K562 (cell line): ENCODE measurements around the gene ACOT13. TPM values are rescaled to one million over a fixed set of nuclear protein-coding genes. Genes with fewer than 3 reads are reported as not detected.

Experiments
- BRF1 ChIP-seq: IDR thresholded peaks from 3 replicates; pipeline ENCODE4 v1.6.1; 2011; ENCODE audit warnings: borderline replicate concordance, mild to moderate bottlenecking; ENCODE audit not compliant: insufficient read length; ENCODE audit errors: extremely low read depth
- CHD1 ChIP-seq: fragments of 200-600 bp; sonication (generic); IDR thresholded peaks from one replicate; pipeline ENCODE4 v1.6.1; 2012; ENCODE audit warnings: mild to moderate bottlenecking, moderate library complexity, low read length, inconsistent platforms
- ERF ChIP-seq: fragments of 450-650 bp; formaldehyde crosslinking; IDR thresholded peaks from 2 replicates; pipeline ENCODE4 v1.4.0; 2020; ENCODE audit warnings: mild to moderate bottlenecking, mixed read lengths
- FOXP1 ChIP-seq: sonication (generic); formaldehyde crosslinking; IDR thresholded peaks from 2 replicates; pipeline ENCODE4 v1.8.0; 2022; ENCODE audit warnings: mild to moderate bottlenecking, missing genetic modification reagents
- GATAD2B ChIP-seq: fragments of 450-650 bp; IDR thresholded peaks from 2 replicates; pipeline ENCODE4 v1.6.1; 2017; ENCODE audit warnings: mild to moderate bottlenecking, borderline replicate concordance
- JUN ChIP-seq, 2 experiments: sonication (generic) in 1 of 2; formaldehyde crosslinking in 1 of 2; IDR thresholded peaks; 2 replicates each; pipeline versions ENCODE4 v1.6.1 to v1.8.0; 2012 to 2022; ENCODE audit warnings: borderline replicate concordance in 2 of 2, mild to moderate bottlenecking in 2 of 2, improper control_type of control experiment in 1 of 2, low read depth in 1 of 2, low read length in 1 of 2, missing genetic modification reagents in 1 of 2
- MTA2 ChIP-seq: fragments of 450-650 bp; IDR thresholded peaks from 2 replicates; pipeline ENCODE4 v1.6.1; 2016; ENCODE audit warnings: low read depth
- MTF1 ChIP-seq: fragments of 250-450 bp; sonication (Bioruptor Pico); IDR thresholded peaks from 2 replicates; pipeline ENCODE4 v1.9.0; 2021; ENCODE audit warnings: moderate library complexity, mild to moderate bottlenecking, inconsistent platforms, borderline replicate concordance
- MYBL2 ChIP-seq, 2 experiments: fragments of 450-650 bp in 1 of 2; sonication (generic) in 1 of 2; formaldehyde crosslinking in 1 of 2; IDR thresholded peaks; 2 replicates each; pipeline versions ENCODE4 v1.6.1 to v1.8.1; 2017 to 2022; ENCODE audit warnings: borderline replicate concordance in 1 of 2, inconsistent platforms in 1 of 2, low read depth in 1 of 2, mild to moderate bottlenecking in 1 of 2, missing genetic modification reagents in 1 of 2, moderate library complexity in 1 of 2
- NR4A1 ChIP-seq, 2 experiments: fragments of 250-450 bp in 1 of 2; fragments of 450-650 bp in 1 of 2; sonication (Bioruptor Pico) in 1 of 2; IDR thresholded peaks; 2 replicates each; pipeline versions ENCODE4 v1.4.0 to v1.6.1; 2016 to 2020; ENCODE audit warnings: mild to moderate bottlenecking in 2 of 2, missing compliant biosample characterization in 1 of 2, missing genetic modification characterization in 1 of 2, moderate library complexity in 1 of 2
- POU5F1 ChIP-seq: fragments of 150-350 bp; IDR thresholded peaks from 2 replicates; pipeline ENCODE4 v1.6.1; 2014; ENCODE audit warnings: borderline replicate concordance, low read length, low read depth, mild to moderate bottlenecking; ENCODE audit not compliant: partially characterized antibody
- TGIF2 ChIP-seq: sonication (generic); formaldehyde crosslinking; IDR thresholded peaks from 2 replicates; pipeline ENCODE4 v1.8.1; 2022; ENCODE audit warnings: mild to moderate bottlenecking, missing genetic modification reagents, moderate library complexity
- ZFPM2 ChIP-seq: fragments of 250-450 bp; sonication (Bioruptor Pico); IDR thresholded peaks from 2 replicates; pipeline ENCODE4 v1.5.1; 2022; ENCODE audit warnings: mild to moderate bottlenecking
- ZNF134 ChIP-seq: fragments of 250-450 bp; sonication (Bioruptor Pico); conservative IDR thresholded peaks from 2 replicates; pipeline ENCODE4 v1.4.0; 2020
- ZNF239 ChIP-seq: fragments of 250-450 bp; sonication (Bioruptor Pico); IDR thresholded peaks from 2 replicates; pipeline ENCODE4 v1.4.0; 2020; ENCODE audit warnings: mild to moderate bottlenecking
- ZNF583 ChIP-seq: fragments of 250-450 bp; sonication (Bioruptor Pico); IDR thresholded peaks from 2 replicates; pipeline ENCODE4 v1.4.0; 2020
- ZNF785 ChIP-seq: fragments of 250-450 bp; sonication (Bioruptor Pico); IDR thresholded peaks from 2 replicates; pipeline ENCODE4 v1.4.0; 2020; ENCODE audit warnings: mild to moderate bottlenecking
- polyA plus RNA-seq, 8 experiments: library from polyadenylated mRNA; depleted of rRNA in 4 of 8; stranded (reverse) in 5 of 8; unstranded in 3 of 8; fragments of >200 nt; fragmentation: Nextera tagmentation in 2 of 8; fragmentation: Illumina TruSeq in 1 of 8; extraction: Ambion mirVana in 2 of 8; extraction: Trizol in 1 of 8; gene quantifications; 2 replicates each; pipeline versions ENCODE4 v1.2.1 to v1.2.3, GENCODE V29; 2011 to 2014; ENCODE audit warnings: inconsistent platforms in 1 of 8, missing spikeins in 1 of 8
- total RNA-seq, 7 experiments: library from RNA; depleted of rRNA in 6 of 7; stranded (reverse); fragments of >200 nt in 6 of 7; fragmentation: Illumina TruSeq in 2 of 7; extraction: Trizol in 2 of 7; gene quantifications; 2 replicates each; pipeline versions ENCODE4 v1.2.1 to v1.2.3, GENCODE V29; 2011 to 2021; ENCODE audit warnings: low replicate concordance in 1 of 7
- TF ChIP-seq, protein P1 (sequence below), 2 experiments: IDR thresholded peaks in 1 of 2; conservative IDR thresholded peaks in 1 of 2; 2 replicates each; pipeline ENCODE4 v1.6.1; 2016; ENCODE audit warnings: low read depth in 2 of 2, mild to moderate bottlenecking in 1 of 2, missing compliant biosample characterization in 1 of 2, missing genetic modification characterization in 1 of 2, moderate library complexity in 1 of 2
- TF ChIP-seq, protein P2 (sequence below): fragments of 450-650 bp; IDR thresholded peaks from one replicate; pipeline ENCODE4 v1.6.1; 2018; ENCODE audit warnings: mild to moderate bottlenecking, moderate library complexity; ENCODE audit not compliant: partially characterized antibody
- TF ChIP-seq, protein P3 (sequence below): IDR thresholded peaks from 2 replicates; pipeline ENCODE4 v1.6.1; 2016; ENCODE audit warnings: missing genetic modification characterization, missing compliant biosample characterization

The ACOT13 gene
- total and polyA plus RNA-seq, 9 of the 15 experiments (the other 6 are each of a cell fraction or from before 2014, with no cell fraction given): 14.1 to 129 (median 65.7) TPM

DNA sequence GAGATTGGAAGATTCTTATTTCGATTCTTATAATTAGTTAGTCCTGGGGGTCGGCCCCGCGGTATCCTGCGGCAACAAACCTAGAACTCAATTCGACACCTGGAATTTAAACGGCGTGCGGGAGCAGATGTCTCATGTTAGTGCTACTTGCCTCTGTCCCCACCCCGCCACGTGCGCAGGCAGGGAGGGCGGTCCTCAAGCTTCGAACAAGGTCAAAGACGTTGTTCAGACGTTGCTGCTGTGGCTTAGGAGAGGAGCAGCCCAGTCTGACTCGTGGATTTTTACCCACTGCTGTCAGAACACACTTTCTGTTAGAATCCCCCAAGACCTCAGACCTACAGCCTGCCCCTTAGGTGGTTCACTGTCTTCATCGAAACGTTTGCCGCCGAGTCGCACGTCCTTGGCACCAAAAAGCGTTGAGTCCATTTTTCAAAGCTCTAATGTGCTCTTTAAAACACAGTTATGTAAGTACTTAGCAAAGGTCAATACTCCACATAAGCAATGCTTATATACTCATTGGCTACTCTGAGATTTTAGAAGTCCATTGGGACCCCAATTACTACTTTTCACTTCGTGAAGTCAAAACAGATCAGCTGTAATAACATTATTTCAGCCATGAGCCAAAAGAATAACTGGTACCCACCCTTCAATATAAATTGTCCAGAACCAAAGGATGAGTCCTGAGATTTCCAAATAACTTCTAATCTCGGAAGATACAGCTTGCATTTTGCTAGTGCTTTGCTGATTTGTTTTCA lies 54.8 kb downstream of the ACOT13 start (continued):
- TF ChIP-seq JUN (IDR thresholded peaks at IDR 0.05; ENCODE audit: borderline replicate concordance, low read depth, low read length): peak; percentile 53; the same call in 1 of the 2 replicates
- peak; percentile 98 for TF ChIP-seq JUN (CRISPR knock-in tag; IDR thresholded peaks at IDR 0.05; ENCODE audit: borderline replicate concordance)
- TF ChIP-seq, protein P1, sequence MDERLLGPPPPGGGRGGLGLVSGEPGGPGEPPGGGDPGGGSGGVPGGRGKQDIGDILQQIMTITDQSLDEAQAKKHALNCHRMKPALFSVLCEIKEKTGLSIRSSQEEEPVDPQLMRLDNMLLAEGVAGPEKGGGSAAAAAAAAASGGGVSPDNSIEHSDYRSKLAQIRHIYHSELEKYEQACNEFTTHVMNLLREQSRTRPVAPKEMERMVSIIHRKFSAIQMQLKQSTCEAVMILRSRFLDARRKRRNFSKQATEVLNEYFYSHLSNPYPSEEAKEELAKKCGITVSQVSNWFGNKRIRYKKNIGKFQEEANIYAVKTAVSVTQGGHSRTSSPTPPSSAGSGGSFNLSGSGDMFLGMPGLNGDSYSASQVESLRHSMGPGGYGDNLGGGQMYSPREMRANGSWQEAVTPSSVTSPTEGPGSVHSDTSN (CRISPR knock-in tag; IDR thresholded peaks at IDR 0.05; ENCODE audit: low read depth): no peak
- TF ChIP-seq, protein P1 (tag; conservative IDR thresholded peaks at IDR 0.05; ENCODE audit: low read depth): no peak
- peak; percentile 81 for TF ChIP-seq NR4A1 (CRISPR knock-in tag; IDR thresholded peaks at IDR 0.05)
- TF ChIP-seq NR4A1 (tag; IDR thresholded peaks at IDR 0.05): peak; percentile 92; the same call in 1 of the 2 replicates
- TF ChIP-seq ZNF239 (CRISPR knock-in tag): peak; percentile 49; the same call in 1 of the 2 replicates
- TF ChIP-seq, protein P2, sequence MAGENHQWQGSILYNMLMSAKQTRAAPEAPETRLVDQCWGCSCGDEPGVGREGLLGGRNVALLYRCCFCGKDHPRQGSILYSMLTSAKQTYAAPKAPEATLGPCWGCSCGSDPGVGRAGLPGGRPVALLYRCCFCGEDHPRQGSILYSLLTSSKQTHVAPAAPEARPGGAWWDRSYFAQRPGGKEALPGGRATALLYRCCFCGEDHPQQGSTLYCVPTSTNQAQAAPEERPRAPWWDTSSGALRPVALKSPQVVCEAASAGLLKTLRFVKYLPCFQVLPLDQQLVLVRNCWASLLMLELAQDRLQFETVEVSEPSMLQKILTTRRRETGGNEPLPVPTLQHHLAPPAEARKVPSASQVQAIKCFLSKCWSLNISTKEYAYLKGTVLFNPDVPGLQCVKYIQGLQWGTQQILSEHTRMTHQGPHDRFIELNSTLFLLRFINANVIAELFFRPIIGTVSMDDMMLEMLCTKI: no peak
- TF ChIP-seq MTA2: peak; percentile 20; the same call in 1 of the 2 replicates
- TF ChIP-seq POU5F1: no peak
- TF ChIP-seq GATAD2B: peak; percentile 26; the same call in 1 of the 2 replicates
- TF ChIP-seq, protein P3, sequence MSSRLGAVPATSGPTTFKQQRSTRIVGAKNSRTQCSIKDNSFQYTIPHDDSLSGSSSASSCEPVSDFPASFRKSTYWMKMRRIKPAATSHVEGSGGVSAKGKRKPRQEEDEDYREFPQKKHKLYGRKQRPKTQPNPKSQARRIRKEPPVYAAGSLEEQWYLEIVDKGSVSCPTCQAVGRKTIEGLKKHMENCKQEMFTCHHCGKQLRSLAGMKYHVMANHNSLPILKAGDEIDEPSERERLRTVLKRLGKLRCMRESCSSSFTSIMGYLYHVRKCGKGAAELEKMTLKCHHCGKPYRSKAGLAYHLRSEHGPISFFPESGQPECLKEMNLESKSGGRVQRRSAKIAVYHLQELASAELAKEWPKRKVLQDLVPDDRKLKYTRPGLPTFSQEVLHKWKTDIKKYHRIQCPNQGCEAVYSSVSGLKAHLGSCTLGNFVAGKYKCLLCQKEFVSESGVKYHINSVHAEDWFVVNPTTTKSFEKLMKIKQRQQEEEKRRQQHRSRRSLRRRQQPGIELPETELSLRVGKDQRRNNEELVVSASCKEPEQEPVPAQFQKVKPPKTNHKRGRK (tag): no peak
- no peak for TF ChIP-seq ZNF785 (CRISPR knock-in tag)
- peak; percentile 76; the same call in 1 of the 2 replicates for TF ChIP-seq ZNF583 (CRISPR knock-in tag)
- TF ChIP-seq TGIF2 (CRISPR knock-in tag): 0 out of 2 replicates have a peak, but pooled peaks have one; percentile 44
- TF ChIP-seq CHD1: peak; percentile 59
- TF ChIP-seq ZFPM2: 0 out of 2 replicates have a peak, but pooled peaks have one; percentile 79
- TF ChIP-seq BRF1: no peak
- no peak for TF ChIP-seq MTF1 (CRISPR knock-in tag)
- TF ChIP-seq MYBL2 (IDR thresholded peaks at IDR 0.05; ENCODE audit: low read depth): peak; percentile 69
- no peak for TF ChIP-seq MYBL2 (CRISPR knock-in tag; IDR thresholded peaks at IDR 0.05; ENCODE audit: borderline replicate concordance)
- TF ChIP-seq FOXP1 (CRISPR knock-in tag): peak; percentile 100
- TF ChIP-seq ZNF134: peak; percentile 55
- TF ChIP-seq ERF (CRISPR knock-in tag): peak; percentile 93; the same call in 1 of the 2 replicates
